IMR-90 (cell line): ENCODE data around the gene PIEZO1. TPM values are rescaled to one million over a fixed set of nuclear protein-coding genes. Genes with fewer than 3 reads are reported as not detected.

Experiments
- ATAC-seq: fragments of 200-7000 bp; cut with Tn5 transposase; 2 replicates; pipeline ENCODE4 v1.9.1; 2020; ENCODE audit warnings: low read depth, mild to moderate bottlenecking, moderate library complexity
- BruUV-seq: library from RNA; stranded (reverse); fragments of 400-500 nt; replicated peaks from 2 replicates; lab custom pipeline; 2021; lab: Mats Ljungman, UMichigan
- CTCF ChIA-PET: fragments of 300-600 bp; formaldehyde crosslinking; extraction: SDS; loops from one replicate; lab custom pipeline; 2021; ENCODE audit warnings: antibody characterized with exemption; lab: Yijun Ruan, JAX
- POLR2A ChIA-PET: fragments of 300-600 bp; sonication (Branson Sonifier 250); formaldehyde crosslinking; loops from one replicate; lab custom pipeline; 2022; ENCODE audit warnings: antibody characterized with exemption; ENCODE audit not compliant: unreplicated experiment; lab: Charles Lee
- DNase-seq: peaks from one replicate; pipeline ENCODE4 v3.0.0; 2013
- H2AFZ ChIP-seq: replicated peaks from 2 replicates; pipeline ENCODE3; 2013; ENCODE audit warnings: low read length, mild to moderate bottlenecking; ENCODE audit not compliant: poor library complexity
- H2AK5ac ChIP-seq: 2 replicates; pipeline ENCODE4 v1.6.1; 2013; ENCODE audit warnings: low read depth, low read length, inconsistent platforms
- H2AK9ac ChIP-seq: replicated peaks from 2 replicates; pipeline ENCODE3; 2013; ENCODE audit warnings: mild to moderate bottlenecking, low read depth, low read length, moderate library complexity; ENCODE audit not compliant: poor library complexity
- H2BK120ac ChIP-seq: 2 replicates; pipeline ENCODE4 v1.6.1; 2013; ENCODE audit warnings: low read depth, low read length, inconsistent platforms
- H2BK15ac ChIP-seq: 3 replicates; pipeline ENCODE4 v1.6.1; 2013; ENCODE audit warnings: low read depth, low read length, inconsistent platforms
- H2BK20ac ChIP-seq: 2 replicates; pipeline ENCODE4 v1.6.1; 2013; ENCODE audit warnings: low read depth, mild to moderate bottlenecking, inconsistent platforms, low read length, moderate library complexity
- H2BK5ac ChIP-seq: 2 replicates; pipeline ENCODE4 v1.6.1; 2013; ENCODE audit warnings: mild to moderate bottlenecking, low read depth, low read length, inconsistent platforms; ENCODE audit not compliant: poor library complexity, severe bottlenecking
- H3K14ac ChIP-seq: replicated peaks from 2 replicates; pipeline ENCODE4 v1.6.1; 2013; ENCODE audit warnings: low read depth, low read length, inconsistent platforms
- H3K18ac ChIP-seq: 2 replicates; pipeline ENCODE4 v1.6.1; 2013; ENCODE audit warnings: low read depth, low read length, control low read depth
- H3K23ac ChIP-seq: 2 replicates; pipeline ENCODE4 v1.6.1; 2013; ENCODE audit warnings: low read depth, low read length, inconsistent platforms
- H3K27ac ChIP-seq: 2 replicates; pipeline ENCODE4 v1.5.1; 2013; ENCODE audit warnings: mild to moderate bottlenecking, control low read depth, low read length; ENCODE audit not compliant: insufficient read depth
- H3K27me3 ChIP-seq: 2 replicates; pipeline ENCODE4 v1.6.1; 2013; ENCODE audit warnings: low read length; ENCODE audit not compliant: control insufficient read depth, insufficient read depth
- H3K36me3 ChIP-seq: 2 replicates; pipeline ENCODE4 v1.6.1; 2013; ENCODE audit warnings: low read length, mixed read lengths; ENCODE audit not compliant: control insufficient read depth, insufficient read depth
- H3K4ac ChIP-seq: 2 replicates; pipeline ENCODE4 v1.6.1; 2013; ENCODE audit warnings: low read depth, low read length, inconsistent platforms
- H3K4me1 ChIP-seq: 2 replicates; pipeline ENCODE4 v1.6.1; 2013; ENCODE audit warnings: low read length, mixed read lengths; ENCODE audit not compliant: control insufficient read depth, insufficient read depth
- H3K4me2 ChIP-seq: 2 replicates; pipeline ENCODE4 v1.6.1; 2013; ENCODE audit warnings: low read depth, mild to moderate bottlenecking, control low read depth, low read length, moderate library complexity
- H3K4me3 ChIP-seq: 2 replicates; pipeline ENCODE4 v1.5.1; 2013; ENCODE audit warnings: low read depth, mild to moderate bottlenecking, control low read depth, low read length, moderate library complexity; ENCODE audit not compliant: insufficient read depth
- H3K56ac ChIP-seq: 2 replicates; pipeline ENCODE4 v1.6.1; 2013; ENCODE audit warnings: low read length, inconsistent platforms; ENCODE audit not compliant: insufficient read depth; ENCODE audit errors: extremely low read depth
- H3K79me1 ChIP-seq, 2 experiments: 2 replicates each; pipeline ENCODE4 v1.6.1; 2013; ENCODE audit warnings: low read length in 2 of 2, inconsistent platforms in 1 of 2, low read depth in 1 of 2
- H3K9ac ChIP-seq: 2 replicates; pipeline ENCODE4 v1.6.1; 2013; ENCODE audit warnings: low read depth, low read length, control low read depth
- H3K9me1 ChIP-seq: 2 replicates; pipeline ENCODE4 v1.6.1; 2013; ENCODE audit warnings: low read length, inconsistent platforms; ENCODE audit not compliant: insufficient read depth
- H3K9me3 ChIP-seq: 2 replicates; pipeline ENCODE4 v1.6.1; 2013; ENCODE audit warnings: low read length; ENCODE audit not compliant: control insufficient read depth, insufficient read depth
- H4K20me1 ChIP-seq: 2 replicates; pipeline ENCODE4 v1.6.1; 2013; ENCODE audit warnings: low read length, inconsistent platforms; ENCODE audit not compliant: insufficient read depth
- H4K5ac ChIP-seq: 2 replicates; pipeline ENCODE4 v1.6.1; 2013; ENCODE audit warnings: mild to moderate bottlenecking, low read depth, low read length, control low read depth
- H4K8ac ChIP-seq, 2 experiments: 2 replicates each; pipeline ENCODE4 v1.6.1; 2013; ENCODE audit warnings: low read depth in 2 of 2, low read length in 2 of 2, control low read depth in 1 of 2, inconsistent platforms in 1 of 2
- H4K91ac ChIP-seq: 2 replicates; pipeline ENCODE4 v1.6.1; 2013; ENCODE audit warnings: low read depth, low read length, inconsistent platforms; ENCODE audit not compliant: insufficient read depth
- BHLHE40 ChIP-seq: fragments of 150-350 bp; IDR thresholded peaks from 2 replicates; pipeline ENCODE4 v1.6.1; 2016; ENCODE audit warnings: mild to moderate bottlenecking, low read depth, low read length
- CHD1 ChIP-seq: IDR thresholded peaks from 2 replicates; pipeline ENCODE4 v1.6.1; 2012; ENCODE audit warnings: low read depth, low read length, improper control_type of control experiment
- ELK1 ChIP-seq: fragments of 150-350 bp; IDR thresholded peaks from 2 replicates; pipeline ENCODE4 v1.6.1; 2016; ENCODE audit warnings: low read depth, mild to moderate bottlenecking, low read length, moderate library complexity, borderline replicate concordance
- FOS ChIP-seq: fragments of 150-350 bp; IDR thresholded peaks from 2 replicates; pipeline ENCODE4 v1.6.1; 2016; ENCODE audit warnings: low read depth, low read length
- MAFK ChIP-seq: IDR thresholded peaks from 2 replicates; pipeline ENCODE4 v1.6.1; 2012; ENCODE audit warnings: low read depth, low read length, improper control_type of control experiment
- MAZ ChIP-seq: IDR thresholded peaks from 2 replicates; pipeline ENCODE4 v1.6.1; 2012; ENCODE audit warnings: low read depth, mild to moderate bottlenecking, low read length, improper control_type of control experiment, moderate library complexity, borderline replicate concordance
- RAD21 ChIP-seq: IDR thresholded peaks from 2 replicates; pipeline ENCODE4 v1.6.1; 2012; ENCODE audit warnings: low read length, improper control_type of control experiment
- RFX5 ChIP-seq: IDR thresholded peaks from 2 replicates; pipeline ENCODE4 v1.8.0; 2012; ENCODE audit warnings: low read depth, mild to moderate bottlenecking, low read length, moderate library complexity
- USF2 ChIP-seq: fragments of 150-350 bp; IDR thresholded peaks from 2 replicates; pipeline ENCODE4 v1.6.1; 2017; ENCODE audit warnings: mild to moderate bottlenecking, antibody characterized with exemption, low read length, low read depth
- WGBS, 2 experiments: methylation state at CpG; one replicate each; pipeline versions ENCODE4 v1.1.5 to v1.1.7; 2013; ENCODE audit warnings: missing lambda C conversion rate in 2 of 2; ENCODE audit not compliant: insufficient read length in 1 of 2; ENCODE audit errors: extremely low coverage in 2 of 2; 5-methylcytosine and 5-hydroxymethylcytosine counted together
- dilution Hi-C: fragments of 300-500 bp; cut with HindIII; formaldehyde crosslinking; loops from one replicate; pipeline ENCODE4 v1.14.3; 2018; ENCODE audit warnings: low sequenced_read_pairs; ENCODE audit not compliant: unreplicated experiment
- in situ Hi-C: fragments of 300-500 bp; cut with MboI; formaldehyde crosslinking; loops from 3 replicates; pipeline ENCODE4 v1.14.3; 2019; ENCODE audit warnings: low sequenced_read_pairs, inconsistent platforms, mixed read lengths
- intact Hi-C: fragments of 100-400 bp; cut with micrococcal nuclease; formaldehyde crosslinking; loops from 2 replicates; pipeline ENCODE4 v1.10.0; 2022
- polyA plus RNA-seq, 3 experiments: library from polyadenylated mRNA; depleted of rRNA; stranded (reverse); fragments of >200 nt; gene quantifications; 2 replicates each; pipeline ENCODE4 v1.2.3, GENCODE V29; 2012; ENCODE audit warnings: low replicate concordance in 1 of 3
- total RNA-seq: library from RNA; depleted of rRNA; stranded (reverse); fragments of >200 nt; gene quantifications from 2 replicates; pipeline ENCODE4 v1.2.3, GENCODE V29; 2012

The PIEZO1 gene
- total and polyA plus RNA-seq, 2 of the 4 experiments (the other 2 are of a cell fraction), result 36.2 to 372 TPM

GRCh38 chr16:88793251-88793954, 8.4 kb upstream of the PIEZO1 start:
- H3K4me3 ChIP-seq, result no peak overlapping the region
- CTCF ChIA-PET, result no interaction called here
- H2AFZ ChIP-seq, result peak overlapping the region; percentile 2
- H3K56ac ChIP-seq, result no peak overlapping the region
- WGBS, 2 experiments, result 65% methylated on average over 22 of the region's 35 CpGs; no CpG with 5 or more reads in 1 of the 2 experiments
- in situ Hi-C loops (no loop called here), dilution Hi-C loops (no loop called here), intact Hi-C loops (no loop called here)
- H2AK5ac ChIP-seq, result no peak overlapping the region
- BruUV-seq, result no TSS peak
- H4K5ac ChIP-seq, result no peak overlapping the region
- H4K91ac ChIP-seq, result no peak overlapping the region
- no peaks in the 10 kb centered on the region for H3K9me3 ChIP-seq
- POLR2A ChIA-PET, result no interaction called here
- H3K27me3 ChIP-seq, result peaks cover 2% of the 10 kb centered on the region; the same call in 1 of the 2 replicates
- no peak for DNase-seq
- no peak overlapping the region for H4K8ac ChIP-seq
- H3K23ac ChIP-seq, result no peak overlapping the region
- no peak for ATAC-seq
- H3K36me3 ChIP-seq, result no peaks in the 10 kb centered on the region
- H2AK9ac ChIP-seq, result no peak overlapping the region
- 0 out of 2 replicates have a peak, but pooled peaks cover 3% of the 10 kb centered on the region for H3K9me1 ChIP-seq
- no peak overlapping the region for H2BK15ac ChIP-seq
- H3K4me1 ChIP-seq, result peaks cover 6% of the 10 kb centered on the region
- H3K4me2 ChIP-seq, result no peak overlapping the region
- no peak for TF ChIP-seq RFX5
- TF ChIP-seq RAD21, result no peak
- TF ChIP-seq USF2, result no peak
- no peak for TF ChIP-seq MAZ
- TF ChIP-seq ELK1, result no peak
- TF ChIP-seq BHLHE40, result no peak
- TF ChIP-seq MAFK, result no peak
- no peak for TF ChIP-seq FOS
- no peak for TF ChIP-seq CHD1
- H3K4ac ChIP-seq, result no peak overlapping the region
- H3K27ac ChIP-seq, result no peak overlapping the region
- H2BK20ac ChIP-seq, result no peak overlapping the region
- no peak overlapping the region for H3K18ac ChIP-seq
- no peaks in the 10 kb centered on the region for H3K79me1 ChIP-seq
- no peak overlapping the region for H3K14ac ChIP-seq
- no peak overlapping the region for H2BK120ac ChIP-seq
- H2BK5ac ChIP-seq, result no peak overlapping the region
- H4K20me1 ChIP-seq, result no peaks in the 10 kb centered on the region; the same call in 1 of the 2 replicates
- no peak overlapping the region for H3K9ac ChIP-seq
